ENCODE results near the gene PSMB7. TPM values are rescaled to one million over a fixed set of nuclear protein-coding genes. Genes with fewer than 3 reads are reported as not detected.

PSMB7 gene
- polyA plus RNA-seq, 4 donors: 139 to 221 (median 189) TPM

GRCh38 chr9:124384210-124384609 lies 31.0 kb downstream of the PSMB7 start:
- DNase-seq (no peak), FAIRE-seq (no peak)
- H3K9me3 ChIP-seq (ENCODE audit: control insufficient read depth in 2 of 2, insufficient read depth in 1 of 2, low read depth in 1 of 2, low read length in 1 of 2): no peaks in the 10 kb centered on the region
- peaks cover 0 to 20% (median 5%) of the 10 kb centered on the region in 3 donors for H3K36me3 ChIP-seq (ENCODE audit: control insufficient read depth in 3 of 3, insufficient read depth in 2 of 3, low read depth in 1 of 3, low read length in 3 of 3)
- no peak overlapping the region for H3K4me3 ChIP-seq (ENCODE audit: low read depth in 1 of 3, low read length in 3 of 3)
- WGBS, 3 donors: 89 to 95% (median 92%) methylated on average over 7 of the region's 7 CpGs
- no peaks in the 10 kb centered on the region for H3K27me3 ChIP-seq (ENCODE audit: control insufficient read depth in 3 of 3, insufficient read depth in 3 of 3, low read length in 3 of 3)
- peaks cover 2 to 8% (median 2%) of the 10 kb centered on the region in 3 donors for H3K4me1 ChIP-seq (ENCODE audit: control insufficient read depth in 3 of 3, insufficient read depth in 2 of 3, low read depth in 1 of 3, low read length in 2 of 3)
- no peak overlapping the region for H3K27ac ChIP-seq (ENCODE audit: low read depth in 1 of 3, low read length in 2 of 3)

GRCh38 chr9:124381170-124381945 lies 33.9 kb downstream of the PSMB7 start:
- DNase-seq (peak in 1 of 2 donors; percentile 14), FAIRE-seq (no peak)
- Histone ChIP-seq H3K36me3 (ENCODE audit: control insufficient read depth in 3 of 3, insufficient read depth in 2 of 3, low read depth in 1 of 3, low read length in 3 of 3) (peaks cover 0 to 18% (median 5%) of the 10 kb centered on the region in 3 donors), H3K4me3 (ENCODE audit: low read depth in 1 of 3, low read length in 3 of 3) (no peak overlapping the region), H3K4me1 (ENCODE audit: control insufficient read depth in 3 of 3, insufficient read depth in 2 of 3, low read depth in 1 of 3, low read length in 2 of 3) (peaks cover 0 to under 1% (median under 1%) of the 10 kb centered on the region in 3 donors), H3K27ac (ENCODE audit: low read depth in 1 of 3, low read length in 2 of 3) (no peak overlapping the region), H3K27me3 (ENCODE audit: control insufficient read depth in 3 of 3, insufficient read depth in 3 of 3, low read length in 3 of 3) (no peaks in the 10 kb centered on the region), H3K9me3 (ENCODE audit: control insufficient read depth in 2 of 2, insufficient read depth in 1 of 2, low read depth in 1 of 2, low read length in 1 of 2) (no peaks in the 10 kb centered on the region)
- WGBS, 3 donors: 58 to 66% (median 65%) methylated on average over 4 of the region's 4 CpGs

GRCh38 chr9:124377551-124378406 lies 37.5 kb downstream of the PSMB7 start:
- H3K9me3 ChIP-seq (ENCODE audit: control insufficient read depth in 2 of 2, insufficient read depth in 1 of 2, low read depth in 1 of 2, low read length in 1 of 2): no peaks in the 10 kb centered on the region
- DNase-seq (no peak), FAIRE-seq (no peak)
- no peak overlapping the region for H3K27ac ChIP-seq (ENCODE audit: low read depth in 1 of 3, low read length in 2 of 3)
- 83 to 88% (median 88%) methylated on average over 10 of the region's 10 CpGs for WGBS, 3 donors
- H3K27me3 ChIP-seq (ENCODE audit: control insufficient read depth in 3 of 3, insufficient read depth in 3 of 3, low read length in 3 of 3): no peaks in the 10 kb centered on the region
- H3K4me3 ChIP-seq (ENCODE audit: low read depth in 1 of 3, low read length in 3 of 3): no peak overlapping the region
- H3K4me1 ChIP-seq (ENCODE audit: control insufficient read depth in 3 of 3, insufficient read depth in 2 of 3, low read depth in 1 of 3, low read length in 2 of 3): no peaks in the 10 kb centered on the region
- H3K36me3 ChIP-seq (ENCODE audit: control insufficient read depth in 3 of 3, insufficient read depth in 2 of 3, low read depth in 1 of 3, low read length in 3 of 3): peaks cover 0 to 25% (median 2%) of the 10 kb centered on the region in 3 donors

GRCh38 chr9:124376329-124376728 lies 38.9 kb downstream of the PSMB7 start:
- Histone ChIP-seq H3K4me1 (ENCODE audit: control insufficient read depth in 3 of 3, insufficient read depth in 2 of 3, low read depth in 1 of 3, low read length in 2 of 3) (no peaks in the 10 kb centered on the region), H3K36me3 (ENCODE audit: control insufficient read depth in 3 of 3, insufficient read depth in 2 of 3, low read depth in 1 of 3, low read length in 3 of 3) (peaks cover 0 to 22% (median 2%) of the 10 kb centered on the region in 3 donors), H3K27me3 (ENCODE audit: control insufficient read depth in 3 of 3, insufficient read depth in 3 of 3, low read length in 3 of 3) (no peaks in the 10 kb centered on the region), H3K4me3 (ENCODE audit: low read depth in 1 of 3, low read length in 3 of 3) (no peak overlapping the region), H3K27ac (ENCODE audit: low read depth in 1 of 3, low read length in 2 of 3) (no peak overlapping the region), H3K9me3 (ENCODE audit: control insufficient read depth in 2 of 2, insufficient read depth in 1 of 2, low read depth in 1 of 2, low read length in 1 of 2) (no peaks in the 10 kb centered on the region)
- DNase-seq: no peak
- FAIRE-seq: no peak
- WGBS, 3 donors: 50 to 81% (median 76%) methylated on average over 1 of the region's 1 CpG

GRCh38 chr9:124375726-124376125 lies 39.5 kb downstream of the PSMB7 start:
- Histone ChIP-seq H3K9me3 (ENCODE audit: control insufficient read depth in 2 of 2, insufficient read depth in 1 of 2, low read depth in 1 of 2, low read length in 1 of 2) (no peaks in the 10 kb centered on the region), H3K36me3 (ENCODE audit: control insufficient read depth in 3 of 3, insufficient read depth in 2 of 3, low read depth in 1 of 3, low read length in 3 of 3) (peaks cover 0 to 22% (median 2%) of the 10 kb centered on the region in 3 donors), H3K27ac (ENCODE audit: low read depth in 1 of 3, low read length in 2 of 3) (no peak overlapping the region), H3K4me3 (ENCODE audit: low read depth in 1 of 3, low read length in 3 of 3) (no peak overlapping the region), H3K4me1 (ENCODE audit: control insufficient read depth in 3 of 3, insufficient read depth in 2 of 3, low read depth in 1 of 3, low read length in 2 of 3) (no peaks in the 10 kb centered on the region), H3K27me3 (ENCODE audit: control insufficient read depth in 3 of 3, insufficient read depth in 3 of 3, low read length in 3 of 3) (no peaks in the 10 kb centered on the region)
- no peak for FAIRE-seq
- WGBS, 3 donors: 95 to 96% (median 95%) methylated on average over 9 of the region's 9 CpGs
- no peak for DNase-seq

GRCh38 chr9:124373851-124374250 lies 41.4 kb downstream of the PSMB7 start:
- H3K4me3 ChIP-seq (ENCODE audit: low read depth in 1 of 3, low read length in 3 of 3): no peak overlapping the region
- FAIRE-seq: no peak
- no peaks in the 10 kb centered on the region for H3K27me3 ChIP-seq (ENCODE audit: control insufficient read depth in 3 of 3, insufficient read depth in 3 of 3, low read length in 3 of 3)
- H3K4me1 ChIP-seq (ENCODE audit: control insufficient read depth in 3 of 3, insufficient read depth in 2 of 3, low read depth in 1 of 3, low read length in 2 of 3): no peaks in the 10 kb centered on the region
- peaks cover 0 to 18% (median 2%) of the 10 kb centered on the region in 3 donors for H3K36me3 ChIP-seq (ENCODE audit: control insufficient read depth in 3 of 3, insufficient read depth in 2 of 3, low read depth in 1 of 3, low read length in 3 of 3)
- H3K27ac ChIP-seq (ENCODE audit: low read depth in 1 of 3, low read length in 2 of 3): no peak overlapping the region
- DNase-seq: no peak
- WGBS, 3 donors: 92 to 98% (median 93%) methylated on average over 1 of the region's 1 CpG
- no peaks in the 10 kb centered on the region for H3K9me3 ChIP-seq (ENCODE audit: control insufficient read depth in 2 of 2, insufficient read depth in 1 of 2, low read depth in 1 of 2, low read length in 1 of 2)

- H3K4me1 ChIP-seq (ENCODE audit: control insufficient read depth in 3 of 3, insufficient read depth in 2 of 3, low read depth in 1 of 3, low read length in 2 of 3): no peaks in the 10 kb centered on the region
- DNase-seq (no peak), FAIRE-seq (no peak)
- no peak overlapping the region for H3K4me3 ChIP-seq (ENCODE audit: low read depth in 1 of 3, low read length in 3 of 3)
- no peak overlapping the region for H3K27ac ChIP-seq (ENCODE audit: low read depth in 1 of 3, low read length in 2 of 3)
- H3K36me3 ChIP-seq (ENCODE audit: control insufficient read depth in 3 of 3, insufficient read depth in 2 of 3, low read depth in 1 of 3, low read length in 3 of 3): peaks cover 0 to 18% (median 2%) of the 10 kb centered on the region in 3 donors
- H3K27me3 ChIP-seq (ENCODE audit: control insufficient read depth in 3 of 3, insufficient read depth in 3 of 3, low read length in 3 of 3): no peaks in the 10 kb centered on the region
- 86 to 93% (median 89%) methylated on average over 4 of the region's 4 CpGs for WGBS, 3 donors
- no peaks in the 10 kb centered on the region for H3K9me3 ChIP-seq (ENCODE audit: control insufficient read depth in 2 of 2, insufficient read depth in 1 of 2, low read depth in 1 of 2, low read length in 1 of 2)
These were observed 41.9 kb downstream of the PSMB7 start for GRCh38 chr9:124373386-124373785.

GRCh38 chr9:124372038-124372437 lies 43.2 kb downstream of the PSMB7 start:
- Histone ChIP-seq H3K4me3 (ENCODE audit: low read depth in 1 of 3, low read length in 3 of 3) (no peak overlapping the region), H3K9me3 (ENCODE audit: control insufficient read depth in 2 of 2, insufficient read depth in 1 of 2, low read depth in 1 of 2, low read length in 1 of 2) (no peaks in the 10 kb centered on the region), H3K36me3 (ENCODE audit: control insufficient read depth in 3 of 3, insufficient read depth in 2 of 3, low read depth in 1 of 3, low read length in 3 of 3) (peaks cover 0 to 17% (median 2%) of the 10 kb centered on the region in 3 donors), H3K4me1 (ENCODE audit: control insufficient read depth in 3 of 3, insufficient read depth in 2 of 3, low read depth in 1 of 3, low read length in 2 of 3) (no peaks in the 10 kb centered on the region), H3K27ac (ENCODE audit: low read depth in 1 of 3, low read length in 2 of 3) (no peak overlapping the region), H3K27me3 (ENCODE audit: control insufficient read depth in 3 of 3, insufficient read depth in 3 of 3, low read length in 3 of 3) (no peaks in the 10 kb centered on the region)
- no peak for DNase-seq
- FAIRE-seq: no peak

Data from small intestine (tissue), 7 donors.